GM12873 (cell line): ENCODE measurements around the gene CDS2.

Source experiments
- TF ChIP-seq, protein P1 (sequence below): IDR thresholded peaks from 2 replicates; pipeline ENCODE4 v1.5.1; 2012; ENCODE audit warnings: low read depth, mild to moderate bottlenecking, moderate library complexity, low read length, control low read depth; ENCODE audit not compliant: insufficient read depth; ENCODE audit errors: missing control alignments

CDS2 gene

GRCh38 chr20:5216663-5217062, 89.9 kb downstream of the CDS2 start:
- TF ChIP-seq, protein P1, sequence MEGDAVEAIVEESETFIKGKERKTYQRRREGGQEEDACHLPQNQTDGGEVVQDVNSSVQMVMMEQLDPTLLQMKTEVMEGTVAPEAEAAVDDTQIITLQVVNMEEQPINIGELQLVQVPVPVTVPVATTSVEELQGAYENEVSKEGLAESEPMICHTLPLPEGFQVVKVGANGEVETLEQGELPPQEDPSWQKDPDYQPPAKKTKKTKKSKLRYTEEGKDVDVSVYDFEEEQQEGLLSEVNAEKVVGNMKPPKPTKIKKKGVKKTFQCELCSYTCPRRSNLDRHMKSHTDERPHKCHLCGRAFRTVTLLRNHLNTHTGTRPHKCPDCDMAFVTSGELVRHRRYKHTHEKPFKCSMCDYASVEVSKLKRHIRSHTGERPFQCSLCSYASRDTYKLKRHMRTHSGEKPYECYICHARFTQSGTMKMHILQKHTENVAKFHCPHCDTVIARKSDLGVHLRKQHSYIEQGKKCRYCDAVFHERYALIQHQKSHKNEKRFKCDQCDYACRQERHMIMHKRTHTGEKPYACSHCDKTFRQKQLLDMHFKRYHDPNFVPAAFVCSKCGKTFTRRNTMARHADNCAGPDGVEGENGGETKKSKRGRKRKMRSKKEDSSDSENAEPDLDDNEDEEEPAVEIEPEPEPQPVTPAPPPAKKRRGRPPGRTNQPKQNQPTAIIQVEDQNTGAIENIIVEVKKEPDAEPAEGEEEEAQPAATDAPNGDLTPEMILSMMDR = no peak

DNA sequence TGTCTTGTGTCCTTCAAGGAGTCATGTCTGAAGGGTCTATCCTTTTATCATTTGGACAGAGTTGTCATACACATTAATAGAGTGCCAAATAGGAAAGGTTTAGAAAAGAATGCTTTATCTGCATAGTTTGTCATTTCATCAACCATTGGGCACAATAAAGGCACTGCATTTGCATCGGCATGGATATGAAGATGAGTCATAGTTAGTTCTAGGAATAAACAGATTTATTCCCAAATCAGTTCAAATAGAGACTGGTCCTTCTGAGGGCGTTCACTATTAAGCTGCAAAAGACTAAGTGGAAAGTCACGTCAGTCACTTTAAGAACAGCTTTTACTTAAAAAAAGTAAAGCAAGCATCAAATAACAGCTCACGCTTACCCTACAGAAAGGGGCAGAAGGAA, 90.8 kb downstream of the CDS2 start:
- TF ChIP-seq, protein P1 = no peak

DNA sequence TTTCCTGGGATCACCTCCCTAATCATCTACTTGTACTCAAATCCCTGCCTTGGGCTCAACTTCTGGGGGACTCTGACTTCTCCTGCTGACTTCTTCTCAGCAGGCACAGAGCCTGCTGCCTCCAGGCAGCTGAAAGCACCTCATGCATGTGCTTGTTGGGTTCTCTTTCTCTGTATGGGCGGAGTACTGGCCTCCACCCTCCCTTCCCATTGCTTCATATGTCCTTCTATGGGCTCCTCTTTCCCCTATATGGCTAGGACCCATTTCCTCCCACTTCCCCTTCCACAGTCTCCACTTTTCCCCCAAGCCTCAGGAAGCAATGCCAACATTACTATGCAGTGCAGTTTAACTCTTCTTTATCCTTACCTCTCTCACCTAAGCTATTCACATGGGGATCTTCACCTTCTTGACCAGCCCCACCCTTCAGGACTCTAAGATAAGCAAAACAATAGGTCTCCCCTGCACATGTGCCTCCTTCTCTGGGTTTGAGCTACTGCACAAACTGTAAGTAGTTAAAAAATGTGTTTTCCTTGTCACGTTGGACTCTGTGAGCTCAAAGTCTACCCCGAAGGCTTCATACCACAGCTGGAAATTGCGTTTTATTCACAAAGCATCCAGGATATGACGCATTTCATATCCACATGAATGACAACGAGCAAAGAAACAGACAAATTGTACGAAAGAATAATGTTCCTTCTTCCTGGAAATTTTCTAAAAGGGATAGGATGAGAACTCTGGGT, 93.7 kb downstream of the CDS2 start:
- TF ChIP-seq, protein P1 = no peak

- TF ChIP-seq, protein P1 = no peak
These were observed 94.2 kb downstream of the CDS2 start for GRCh38 chr20:5221061-5221430.

DNA sequence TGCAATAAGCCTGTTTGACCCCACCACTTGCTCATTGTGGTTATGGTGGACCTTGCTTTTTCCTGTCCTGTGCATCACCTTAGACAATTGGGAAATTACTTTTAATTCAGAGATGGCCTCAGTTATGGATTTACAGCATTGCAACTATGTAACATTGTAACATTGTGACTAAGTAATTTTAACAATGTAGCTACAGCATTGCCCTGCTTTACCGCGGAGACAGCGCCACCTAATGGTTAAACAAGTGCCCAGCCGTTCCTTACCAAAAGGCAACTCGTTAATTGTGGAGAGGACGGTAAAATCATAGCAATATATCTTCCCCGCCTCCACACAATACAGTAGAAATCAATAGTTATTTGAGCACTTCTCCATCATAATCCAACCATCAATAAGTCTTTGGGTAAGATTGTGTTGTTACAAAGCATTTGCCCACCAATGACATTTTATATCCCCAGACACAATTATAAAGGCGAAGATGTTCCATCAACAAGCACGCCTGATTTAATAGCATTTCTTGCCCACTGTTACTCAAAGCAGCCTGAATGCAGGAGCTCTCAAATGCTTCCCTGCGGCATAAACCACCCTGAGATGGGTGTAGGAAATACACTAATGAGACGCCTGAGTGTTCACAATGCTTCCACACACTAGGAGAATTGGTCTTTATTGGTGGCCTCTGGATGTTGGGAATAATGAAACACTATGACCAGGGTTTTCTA, 96.3 kb downstream of the CDS2 start:
- TF ChIP-seq, protein P1 = peak; percentile 93

DNA sequence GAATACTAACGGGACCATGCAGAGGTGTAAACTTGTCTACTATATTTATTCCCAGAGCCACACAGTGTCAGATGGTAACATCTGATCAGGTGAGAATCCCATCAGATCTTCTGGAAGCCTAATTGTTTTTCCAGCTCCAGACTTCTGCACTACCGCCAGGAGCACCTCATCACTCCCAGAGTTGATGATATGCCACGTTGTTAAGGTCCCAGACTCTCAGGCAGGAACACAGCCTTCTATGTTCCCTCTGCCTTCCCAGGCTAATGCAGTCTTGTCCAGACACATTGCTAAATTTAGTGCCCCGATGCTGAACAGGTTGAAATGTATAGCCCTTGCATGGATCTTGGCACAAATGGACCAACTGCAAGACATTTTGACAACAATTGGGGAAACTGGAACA, 103.7 kb downstream of the CDS2 start:
- TF ChIP-seq, protein P1 = no peak

DNA sequence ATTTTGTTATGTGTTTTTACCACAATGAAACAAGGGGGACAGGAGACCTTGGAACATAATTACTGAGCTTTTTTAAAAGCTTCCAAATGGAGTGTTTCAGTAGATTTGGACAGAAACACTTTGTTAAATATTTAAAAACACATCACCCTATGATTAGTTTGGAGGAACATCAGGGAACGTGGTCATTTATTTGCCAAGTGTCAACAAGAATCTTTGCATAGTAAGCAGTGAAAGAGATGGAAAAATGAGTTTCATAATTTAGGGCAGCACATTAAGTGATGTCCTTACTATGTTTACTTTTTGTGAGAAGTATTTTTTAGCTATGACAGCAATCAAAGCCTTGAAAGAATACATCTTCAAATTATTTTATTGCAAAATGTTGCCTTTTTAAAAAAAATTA, 107.3 kb downstream of the CDS2 start:
- TF ChIP-seq, protein P1 = no peak
